HuH-7 (cell line): ENCODE measurements around the gene PPP1R9B.

Source experiments
- DNase-seq: peaks from one replicate; pipeline ENCODE4 v3.0.0; 2011; ENCODE audit warnings: low spot score

Gene PPP1R9B

DNA sequence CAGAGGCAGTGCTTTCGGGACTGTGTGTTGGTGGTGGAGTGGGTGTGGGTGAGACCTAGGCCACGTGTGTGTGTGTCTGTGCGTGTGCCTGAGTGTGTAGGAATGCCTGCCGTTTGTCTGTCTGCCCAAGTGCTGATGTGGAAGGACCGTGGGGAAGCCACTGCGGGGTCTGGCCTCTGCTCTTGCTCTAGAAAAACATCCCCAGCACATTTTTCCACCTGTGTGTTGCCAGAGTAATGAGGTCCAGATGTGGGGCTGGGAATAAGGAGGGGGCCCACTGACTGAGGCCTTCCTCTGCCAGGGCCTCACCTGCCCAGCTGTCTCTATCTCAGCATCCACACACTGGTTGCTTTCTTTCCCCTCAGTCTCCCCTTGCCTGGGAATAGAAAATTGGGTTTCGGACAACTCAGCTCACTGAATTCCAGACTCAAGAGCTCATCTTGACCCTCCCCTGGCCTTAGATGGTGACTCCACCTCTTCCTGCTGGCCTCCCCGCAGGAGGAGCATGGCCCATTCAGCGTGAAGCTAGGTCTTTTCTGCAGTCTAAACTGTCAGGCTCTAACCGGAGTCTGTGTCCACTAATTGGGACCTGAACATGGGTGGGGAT, 23.0 kb upstream of the PPP1R9B start:
- no peak for DNase-seq

DNA sequence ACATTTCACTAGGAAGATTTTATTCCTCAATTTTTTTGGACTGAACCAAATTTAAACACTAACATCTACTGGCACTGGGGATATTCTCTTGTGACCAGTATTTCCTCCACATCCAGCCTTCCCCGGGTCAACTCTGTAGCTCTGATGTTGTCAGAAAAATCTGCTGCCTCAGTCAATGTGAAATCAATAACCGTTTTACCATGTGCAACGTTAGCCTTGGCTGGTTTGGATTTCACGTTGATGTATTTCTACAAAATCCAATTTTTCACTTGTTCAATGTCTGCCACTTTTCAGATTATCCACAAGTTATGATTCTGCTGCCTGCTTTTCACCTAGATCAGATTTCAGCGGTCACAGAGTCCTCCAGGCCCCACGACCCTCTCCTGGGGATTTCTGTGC, 22.5 kb upstream of the PPP1R9B start:
- no peak for DNase-seq

DNA sequence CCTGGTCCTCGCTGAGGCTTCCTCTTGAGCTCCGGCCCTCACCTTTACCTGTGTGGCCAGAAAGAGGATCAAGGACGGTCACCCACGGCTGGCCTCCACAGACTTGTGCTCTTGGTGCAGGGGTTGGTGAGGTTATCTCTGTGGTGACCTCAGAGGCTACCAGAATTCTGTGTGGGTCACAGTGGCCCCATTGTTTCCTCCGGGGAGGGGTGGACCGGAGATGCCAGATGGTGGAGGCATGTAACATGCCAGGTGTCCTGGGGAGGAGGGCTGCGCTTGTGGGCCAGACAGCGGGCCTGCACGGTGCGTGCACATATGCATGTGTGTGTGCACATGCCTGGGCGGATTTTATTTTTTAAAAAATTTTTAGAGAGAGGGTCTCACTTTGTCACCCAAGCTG, 21.7 kb upstream of the PPP1R9B start:
- no peak for DNase-seq

DNA sequence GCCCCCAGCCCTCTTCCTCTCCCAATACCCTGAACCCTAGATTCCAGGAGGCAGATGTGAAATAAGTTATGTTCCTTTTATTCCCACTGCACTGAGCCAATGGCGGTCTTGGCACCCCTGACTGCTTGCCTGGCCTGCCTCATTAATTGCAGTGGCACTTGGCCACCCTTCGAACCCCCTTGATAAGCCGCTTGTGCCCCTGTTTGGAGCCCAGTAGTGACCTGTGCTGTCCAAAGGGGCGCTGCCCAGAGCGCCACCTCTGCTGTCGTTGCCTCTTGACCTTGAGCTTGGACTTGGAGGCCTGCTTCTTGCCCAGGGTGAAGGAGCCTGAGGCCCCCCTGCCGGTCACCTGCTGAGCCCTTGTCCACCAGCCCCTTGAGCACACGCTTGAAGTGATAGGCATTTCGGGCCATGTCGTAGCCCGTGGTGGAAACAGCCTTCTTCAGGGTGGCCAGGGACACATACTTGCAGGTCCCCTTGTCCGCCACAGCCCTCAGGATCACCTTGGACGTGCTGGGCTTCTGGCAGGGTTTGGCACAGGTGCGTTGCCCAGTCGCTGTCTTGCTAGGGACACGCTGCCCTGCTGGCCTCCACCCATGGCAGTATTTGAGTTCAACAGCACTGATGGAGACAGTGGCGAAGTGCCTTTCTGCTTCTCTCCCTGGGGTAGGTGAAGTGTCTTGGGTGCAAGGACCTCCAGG, 21.0 kb upstream of the PPP1R9B start:
- no peak for DNase-seq

DNA sequence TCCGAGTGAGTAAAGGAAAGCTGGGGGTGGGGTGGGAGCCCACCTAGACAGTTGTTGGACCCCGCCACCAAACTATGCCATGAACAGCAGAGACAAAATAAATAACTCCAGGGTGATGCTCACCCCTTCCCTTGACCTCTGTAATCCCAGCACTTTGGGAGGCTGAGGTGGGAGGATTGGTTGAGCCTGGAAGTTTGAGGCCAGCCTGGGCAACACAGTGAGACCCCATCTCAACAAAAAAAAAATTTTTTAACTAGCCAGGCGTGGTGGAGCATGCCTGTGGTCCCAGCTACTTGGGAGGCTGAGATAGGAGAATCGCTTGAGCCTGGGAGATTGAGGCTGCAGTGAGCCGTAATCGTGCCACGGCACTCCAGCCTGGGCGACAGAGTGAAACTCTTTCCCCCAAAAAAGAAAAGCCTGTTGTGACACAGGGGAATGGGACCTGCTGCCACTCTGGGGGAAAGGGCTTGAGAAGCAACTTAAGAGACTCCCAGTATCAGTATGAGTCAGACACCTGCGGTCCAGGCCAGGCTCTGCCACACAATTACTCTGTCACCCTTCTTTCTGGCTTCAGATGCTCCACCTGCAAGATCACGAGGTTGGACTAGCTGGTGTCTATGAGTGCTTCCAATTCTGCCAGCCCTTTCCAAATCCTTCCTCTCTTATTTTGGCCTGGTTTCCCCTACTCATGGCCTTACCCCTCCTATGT, 20.3 kb upstream of the PPP1R9B start:
- DNase-seq = no peak

- no peak for DNase-seq
Observed at GRCh38 chr17:50169881-50170459, 19.5 kb upstream of the PPP1R9B start.

DNA sequence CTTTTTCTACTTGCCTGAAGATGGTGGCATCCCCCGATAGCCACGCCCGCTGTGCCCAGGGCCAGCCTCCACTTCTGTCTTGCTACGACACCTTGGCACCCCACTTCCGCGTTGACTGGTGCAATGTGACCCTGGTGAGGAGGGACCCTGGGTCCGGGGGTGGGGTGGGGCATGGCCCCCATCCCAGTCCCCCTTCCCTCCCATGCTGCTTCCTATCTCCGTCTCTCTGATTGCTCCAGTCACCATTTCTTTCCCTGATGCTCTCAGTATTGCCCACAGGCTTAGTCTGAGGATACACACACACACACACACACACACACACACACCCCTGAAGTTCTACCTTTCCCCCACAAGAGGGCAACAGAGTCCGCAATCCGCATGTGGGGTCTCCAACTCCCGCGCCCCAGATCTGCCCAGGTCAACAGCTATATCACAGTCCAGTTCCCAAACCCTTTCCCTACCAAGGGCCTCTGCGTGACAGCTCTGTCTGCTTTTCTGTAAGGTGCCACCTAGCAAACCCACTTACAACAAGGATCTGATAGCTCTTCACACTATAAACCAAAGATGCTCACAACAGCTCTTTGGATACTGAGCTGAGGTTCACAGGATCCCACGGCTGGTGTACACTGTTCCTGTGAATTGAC, 18.8 kb upstream of the PPP1R9B start:
- DNase-seq = peak; percentile 73

- DNase-seq = no peak
Observed at GRCh38 chr17:50168319-50168718, 17.8 kb upstream of the PPP1R9B start.

- no peak for DNase-seq
Observed at GRCh38 chr17:50167371-50167770, 16.9 kb upstream of the PPP1R9B start.

- DNase-seq = no peak
Observed at GRCh38 chr17:50166518-50167181, 16.2 kb upstream of the PPP1R9B start.

DNA sequence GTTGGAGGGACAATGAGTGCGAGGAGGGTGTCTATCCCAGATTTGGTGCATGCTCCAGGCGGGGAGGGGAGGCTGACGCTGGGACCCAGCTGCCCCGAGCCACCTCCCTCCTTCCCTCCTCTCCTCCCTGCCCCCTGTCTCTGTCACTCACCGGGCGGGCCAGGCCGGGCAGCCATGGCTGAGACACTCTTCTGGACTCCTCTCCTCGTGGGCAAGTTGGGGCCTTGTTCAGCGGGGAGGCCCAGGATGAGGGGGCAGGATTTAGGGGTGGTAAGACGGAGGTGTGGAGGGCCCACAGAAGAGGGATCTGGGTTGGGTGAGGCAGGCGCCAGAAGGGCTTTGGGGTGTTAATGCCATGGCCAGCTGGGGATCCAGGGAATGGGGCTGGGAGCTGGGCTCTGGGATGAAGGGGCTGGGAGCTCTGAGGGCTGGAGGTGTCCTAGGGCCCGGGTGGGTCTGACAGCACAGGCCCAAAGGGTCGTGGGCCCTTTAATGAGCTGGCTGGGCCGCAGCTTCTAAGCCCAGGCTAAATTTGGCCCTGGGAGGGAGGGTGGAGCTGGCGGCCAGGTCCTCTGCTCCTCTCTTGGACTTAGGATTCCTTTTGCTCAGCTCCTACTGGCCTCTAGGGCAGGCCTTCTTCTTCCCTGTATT, 15.5 kb upstream of the PPP1R9B start, which contains the start of gene SGCA:
SGCA (plus strand) TSS at position 139 of the 651 bp plus-strand sequence; CDS start at position 175, 36 bp downstream.
- DNase-seq = no peak

GRCh38 chr17:50165466-50165865, 15.0 kb upstream of the PPP1R9B start:
- DNase-seq = no peak

GRCh38 chr17:50165066-50165465, 14.6 kb upstream of the PPP1R9B start:
- no peak for DNase-seq

GRCh38 chr17:50164697-50164988, 14.2 kb upstream of the PPP1R9B start:
- DNase-seq = no peak

- DNase-seq = no peak
Observed at GRCh38 chr17:50163843-50164696, 13.6 kb upstream of the PPP1R9B start.

GRCh38 chr17:50162466-50163254, 12.2 kb upstream of the PPP1R9B start:
- DNase-seq = no peak

DNA sequence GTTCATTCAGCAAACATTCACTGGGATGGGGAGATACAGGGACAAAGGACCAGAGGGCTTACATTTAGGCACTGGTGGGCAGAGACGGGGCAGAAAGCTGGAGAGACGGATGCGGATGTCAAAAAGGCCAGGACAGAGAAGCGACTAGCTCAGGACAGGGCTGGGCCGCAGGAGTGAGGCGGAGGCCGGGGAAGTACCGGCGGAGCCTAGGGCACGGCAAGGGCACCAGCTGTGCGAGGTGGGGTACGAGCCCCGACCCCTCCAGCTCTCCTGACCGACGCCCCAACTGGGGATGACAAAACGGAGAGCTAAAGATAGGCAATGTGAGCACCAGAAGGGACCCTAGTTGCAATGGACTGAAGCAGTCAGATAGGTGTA, 11.4 kb upstream of the PPP1R9B start:
- DNase-seq = no peak

GRCh38 chr17:50161023-50161910, 10.8 kb upstream of the PPP1R9B start:
- DNase-seq = peak; percentile 100

DNA sequence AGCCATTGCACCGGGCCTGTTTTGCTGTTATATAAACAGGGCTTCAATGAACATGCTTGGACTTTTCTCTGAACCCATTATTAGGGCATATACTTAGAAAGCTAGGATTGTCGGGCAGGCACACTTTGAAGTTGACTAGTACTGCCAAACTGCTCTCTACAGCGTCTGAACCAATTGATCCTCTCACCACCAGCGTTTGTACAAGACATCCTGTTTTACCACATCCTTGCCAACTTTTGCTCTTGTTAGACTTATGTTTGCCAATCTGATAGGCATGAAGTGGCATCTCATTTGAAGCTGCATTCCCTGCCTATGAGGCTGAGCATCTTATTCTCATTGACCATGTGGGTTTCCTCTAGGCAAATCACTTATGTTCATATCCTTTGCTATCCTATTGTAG, 7.4 kb upstream of the PPP1R9B start:
- DNase-seq = no peak
